H4 (cell line): ENCODE data around the gene KCNJ5. TPM values are rescaled to one million over a fixed set of nuclear protein-coding genes. Genes with fewer than 3 reads are reported as not detected.

Source experiments
- DNase-seq: peaks from one replicate; pipeline ENCODE4 v3.0.0-alpha.2; 2015; ENCODE audit warnings: low spot score
- total RNA-seq: library from RNA; depleted of rRNA; stranded (reverse); fragments of >200 nt; shearing (Covaris generic); gene quantifications from 2 replicates; pipeline ENCODE4 v1.2.3, GENCODE V29; 2014

The KCNJ5 gene
- total RNA-seq, 1 experiment from 2014 or later, result not detected

DNA sequence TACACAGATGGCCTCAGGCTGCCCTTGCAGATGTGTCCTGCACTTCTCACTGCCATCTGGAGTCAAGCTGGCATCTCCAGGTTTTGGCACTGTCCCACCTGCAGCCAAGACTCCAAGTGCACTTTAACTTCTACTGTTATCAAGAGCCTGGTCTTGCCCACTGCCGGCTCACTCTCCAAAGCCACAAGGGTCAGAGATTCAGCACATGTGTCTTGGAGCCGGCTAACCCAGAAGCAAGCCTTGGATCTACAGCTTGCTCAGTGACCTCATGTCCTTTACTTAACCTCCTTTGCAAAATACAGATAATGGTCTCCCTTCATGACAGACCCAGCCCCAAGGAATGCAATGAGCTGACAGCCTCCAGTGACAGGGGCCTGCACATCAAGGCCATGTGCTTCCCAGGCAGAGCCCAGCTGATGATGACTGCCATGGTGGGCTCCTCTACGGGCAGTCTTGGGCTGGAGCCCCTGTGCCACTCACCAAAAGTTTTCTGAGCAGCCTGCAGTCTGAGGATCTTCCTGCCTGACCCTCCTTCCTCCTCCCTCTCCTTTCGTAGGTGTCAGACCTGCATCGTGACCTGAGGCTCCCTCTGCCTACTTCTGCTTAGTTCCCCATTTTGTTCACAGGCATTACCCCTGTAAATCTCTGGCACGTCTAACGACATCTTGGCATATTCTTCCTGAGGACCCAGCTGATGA, 42.5 kb downstream of the KCNJ5 start:
- DNase-seq, result no peak

- no peak for DNase-seq
Measured at GRCh38 chr11:128934351-128934750, 43.2 kb downstream of the KCNJ5 start.

GRCh38 chr11:128934926-128935325, 43.8 kb downstream of the KCNJ5 start:
- no peak for DNase-seq

- DNase-seq, result no peak
Measured at GRCh38 chr11:128936606-128937251, 45.6 kb downstream of the KCNJ5 start.

DNA sequence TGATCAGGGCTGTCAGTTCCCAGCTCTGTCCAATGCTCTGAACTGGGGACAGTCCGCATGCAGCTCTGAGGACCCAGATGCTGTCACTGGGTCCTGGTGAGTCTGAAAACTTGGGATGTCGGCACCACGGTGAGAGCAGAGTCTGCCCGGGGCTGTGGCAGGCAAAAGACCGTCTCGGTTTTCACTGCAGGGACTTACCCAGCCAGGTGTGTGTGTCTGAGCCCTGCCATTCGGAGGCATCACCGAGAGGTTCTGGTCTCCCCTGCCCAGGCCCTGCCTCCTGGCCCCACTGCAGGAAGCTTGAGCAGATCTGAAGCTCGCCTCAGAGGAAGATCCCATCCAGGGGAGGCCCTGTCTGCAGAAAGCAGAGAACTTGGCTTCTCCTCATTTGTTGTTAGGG, 46.3 kb downstream of the KCNJ5 start:
- DNase-seq, result no peak

DNA sequence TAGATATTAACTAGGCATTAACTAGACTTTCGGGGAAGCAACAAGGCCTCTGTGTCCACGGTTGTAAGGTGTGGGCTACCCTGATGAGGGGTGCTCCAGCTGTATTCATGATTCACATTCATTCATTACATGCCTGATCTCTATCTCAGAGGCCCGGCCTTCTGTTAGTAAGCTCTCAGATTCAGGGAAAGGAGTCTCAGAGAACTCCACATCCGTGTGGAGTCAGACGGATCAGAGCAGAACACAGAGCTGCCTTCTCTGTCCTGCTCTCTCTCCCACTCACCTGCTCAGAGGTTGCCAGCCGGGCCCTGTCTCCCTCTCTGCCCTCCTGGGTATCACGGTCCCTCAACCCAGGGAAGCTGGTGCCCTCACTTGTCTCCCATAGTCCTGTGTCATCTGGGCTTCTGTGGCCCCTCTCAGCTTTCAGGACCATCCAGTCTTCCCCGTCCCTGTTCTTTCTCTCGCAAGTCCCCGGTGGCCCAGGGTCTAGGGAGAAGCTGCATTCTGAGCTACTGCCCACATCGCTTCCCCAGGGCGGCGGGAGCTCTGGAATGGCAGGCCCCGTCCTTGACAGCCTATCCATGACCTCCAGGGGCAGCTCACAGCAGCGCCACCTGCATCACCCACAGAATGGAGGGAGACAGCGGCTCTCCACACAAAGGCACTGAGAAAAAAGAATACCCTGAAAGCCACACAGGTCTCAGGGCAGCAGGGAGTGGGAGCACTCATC, 47.2 kb downstream of the KCNJ5 start:
- no peak for DNase-seq

- no peak for DNase-seq
Measured at GRCh38 chr11:128939591-128939990, 48.4 kb downstream of the KCNJ5 start.

DNA sequence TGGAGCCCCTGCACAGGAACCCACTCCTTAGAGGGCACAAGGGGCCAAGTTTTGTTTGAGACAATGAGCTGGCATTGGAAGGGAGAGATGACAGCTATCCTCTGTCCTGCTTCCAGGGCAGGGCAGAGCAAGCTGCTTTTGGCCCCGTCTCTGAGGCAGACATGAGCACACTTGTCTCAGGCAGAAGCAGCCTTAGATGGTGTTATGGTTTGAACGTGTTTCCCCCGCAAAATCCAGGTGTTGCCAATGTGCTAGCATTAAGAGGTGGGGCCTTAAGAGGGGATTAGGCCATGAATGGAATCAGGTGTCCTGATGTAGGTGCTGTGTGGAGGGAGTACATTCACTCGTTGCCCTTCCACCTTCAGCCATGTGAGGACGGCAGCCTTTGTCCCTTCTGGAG, 49.0 kb downstream of the KCNJ5 start:
- no peak for DNase-seq

DNA sequence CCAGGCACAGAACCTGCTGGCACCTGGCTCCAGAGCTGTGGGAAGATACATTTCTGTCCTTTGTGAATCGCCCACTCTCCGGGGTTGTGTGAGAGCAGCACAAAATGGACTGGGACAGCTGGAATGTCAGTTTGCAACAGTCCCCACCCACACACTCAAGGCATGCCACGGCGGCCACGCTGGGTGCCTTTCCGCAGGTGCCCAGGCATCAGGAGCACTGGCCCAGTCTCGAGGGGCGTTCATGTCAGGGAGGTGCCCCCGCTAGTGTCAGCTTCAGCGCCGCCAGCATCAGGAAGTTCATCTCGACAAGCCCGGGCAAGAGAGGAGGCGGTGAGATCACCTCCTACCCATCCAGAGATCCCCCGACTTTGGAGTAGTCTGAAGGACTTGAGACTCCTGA, 49.4 kb downstream of the KCNJ5 start:
- no peak for DNase-seq

DNA sequence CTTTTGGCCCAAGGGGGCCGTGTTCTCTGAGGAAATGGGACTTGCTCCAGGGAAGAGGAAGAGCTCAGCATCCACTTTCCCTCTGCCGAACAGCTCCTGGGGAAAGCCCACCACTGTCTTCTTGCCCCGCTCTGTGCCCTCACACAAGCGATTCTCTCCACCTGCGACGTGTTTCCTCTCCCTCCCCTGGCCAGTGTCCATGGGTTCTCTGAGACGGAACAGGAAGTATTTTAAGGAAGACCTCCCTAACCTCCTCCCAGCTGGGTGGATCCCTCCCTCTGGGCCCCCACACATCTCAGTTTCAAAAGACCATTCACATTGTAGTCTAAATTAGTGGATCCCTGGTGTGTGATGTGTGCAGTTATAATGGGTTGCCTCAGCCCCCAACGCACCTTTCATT, 50.0 kb downstream of the KCNJ5 start:
- DNase-seq, result no peak

DNA sequence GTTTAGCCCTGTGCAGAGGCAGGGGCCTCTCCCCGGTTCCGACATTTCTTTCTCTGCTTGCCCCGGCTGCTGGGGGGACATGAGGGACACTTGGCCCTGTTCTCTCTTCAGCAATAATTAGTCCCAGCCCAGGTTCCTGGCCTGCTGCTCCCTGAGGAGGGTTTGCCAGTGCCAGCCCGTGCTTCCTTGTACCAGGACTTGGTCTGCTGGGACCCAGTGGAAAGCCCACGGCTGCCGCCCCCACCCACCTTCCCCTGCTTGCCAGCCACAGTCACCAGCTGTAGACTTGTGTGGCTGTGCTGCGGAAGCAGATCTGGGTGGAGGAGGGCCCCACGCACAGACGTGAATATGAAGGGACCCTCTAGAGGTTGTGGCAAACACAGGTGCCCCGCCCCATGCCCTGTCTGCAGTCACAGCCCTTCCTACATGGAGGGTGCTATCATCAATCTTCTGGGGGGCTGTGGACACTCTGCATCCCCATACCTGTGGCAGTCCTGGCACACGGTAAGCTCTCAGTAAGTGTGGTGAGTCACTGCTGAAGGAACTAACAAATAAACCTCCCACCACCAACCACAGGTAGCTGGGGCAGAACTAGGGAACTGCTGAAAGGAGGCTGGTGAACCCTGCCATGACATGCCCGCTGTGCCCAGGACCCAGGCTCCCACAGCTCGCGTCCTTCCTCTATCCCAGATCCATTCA, 50.6 kb downstream of the KCNJ5 start:
- DNase-seq, result no peak

DNA sequence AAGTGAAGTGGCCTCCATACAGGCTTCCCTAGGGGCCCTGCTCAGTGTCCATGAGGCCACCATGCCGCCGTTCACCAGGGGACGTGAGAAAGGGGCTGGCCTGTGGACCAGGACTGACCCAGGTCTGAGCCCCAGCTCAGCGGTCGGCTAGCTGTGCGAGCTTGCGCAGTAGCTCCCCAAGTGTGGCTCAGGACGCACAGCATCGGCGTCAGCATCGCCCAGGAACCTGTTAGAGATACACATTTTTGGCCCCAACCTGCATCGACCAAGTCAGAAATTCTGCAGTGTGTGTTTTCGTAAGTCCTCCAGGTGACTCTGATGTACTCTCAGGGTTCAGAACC, 51.1 kb downstream of the KCNJ5 start:
- no peak for DNase-seq

- DNase-seq, result no peak
Measured at GRCh38 chr11:128942817-128943427, 51.8 kb downstream of the KCNJ5 start, which contains the start of gene TP53AIP1. TP53AIP1 (minus strand) TSS chr11:128942871; CDS start chr11:128937818, 5,053 bp downstream.

GRCh38 chr11:128943428-128943976, 52.3 kb downstream of the KCNJ5 start:
- DNase-seq, result no peak

DNA sequence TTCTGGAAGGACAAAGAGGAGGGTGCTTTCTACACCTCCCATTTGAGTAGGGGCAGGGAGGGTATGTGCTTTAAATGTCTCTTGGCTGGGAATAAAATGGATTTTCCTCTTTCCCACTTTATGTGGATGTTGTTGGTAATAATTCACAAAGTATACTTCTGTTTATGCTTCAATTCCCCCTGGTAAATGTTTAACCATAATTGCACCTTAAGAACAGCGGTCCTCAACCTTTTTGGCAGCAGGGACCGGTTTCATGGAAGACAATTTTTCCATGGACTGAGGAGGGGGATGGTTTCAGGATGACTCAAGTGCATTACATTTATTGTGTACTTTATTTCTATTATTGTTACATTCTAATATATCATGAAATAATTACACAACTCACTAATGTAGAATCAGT, 55.5 kb downstream of the KCNJ5 start:
- no peak for DNase-seq

DNA sequence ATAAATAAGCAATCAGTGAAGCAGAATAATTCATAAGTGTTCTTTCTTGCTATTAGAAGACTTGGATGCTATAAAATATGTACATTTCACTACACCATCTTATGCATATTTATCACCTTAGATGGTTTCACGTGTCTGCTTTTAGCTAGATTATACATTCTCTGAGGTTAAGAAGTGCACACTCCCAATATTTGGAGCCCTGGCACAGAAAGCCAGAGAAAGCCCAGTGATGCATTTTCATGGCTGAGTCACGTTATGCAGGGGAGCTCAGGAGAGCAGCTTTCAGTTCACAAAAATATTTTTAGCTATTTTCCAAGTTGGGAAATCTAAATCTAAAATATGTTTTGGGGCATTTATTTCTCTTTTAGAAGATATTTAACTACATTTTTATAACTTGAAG, 56.6 kb downstream of the KCNJ5 start:
- DNase-seq, result no peak

DNA sequence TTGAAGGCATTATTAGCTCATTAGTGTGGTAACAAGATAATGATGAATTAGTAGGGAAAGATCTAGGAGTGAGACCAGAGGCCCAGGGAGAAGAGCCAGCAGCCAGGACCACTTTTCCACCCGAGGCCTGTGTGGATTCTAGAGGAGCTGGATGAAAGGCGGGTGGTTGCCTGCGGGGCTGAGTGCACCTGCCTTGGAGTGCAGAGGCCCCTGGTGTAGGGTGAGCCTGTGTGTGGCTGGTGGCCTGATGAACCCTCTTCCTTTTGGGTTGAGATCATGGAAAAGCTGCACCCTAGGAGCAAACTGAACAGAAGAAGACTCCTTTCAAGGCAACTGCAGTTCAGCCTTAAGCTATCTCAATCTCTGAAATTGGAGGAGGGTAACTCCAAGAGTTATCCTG, 57.4 kb downstream of the KCNJ5 start:
- DNase-seq, result no peak

GRCh38 chr11:128949791-128950454, 58.8 kb downstream of the KCNJ5 start:
- DNase-seq, result no peak

- no peak for DNase-seq
Measured at GRCh38 chr11:128953151-128953550, 62.0 kb downstream of the KCNJ5 start.

- no peak for DNase-seq
Measured at GRCh38 chr11:128955636-128956035, 64.5 kb downstream of the KCNJ5 start.
